Lower lobe of right lung (tissue), 2 donors: Measurements from ENCODE around the gene SANBR. TPM values are rescaled to one million over a fixed set of nuclear protein-coding genes. Genes with fewer than 3 reads are reported as not detected.

Source experiments
- ATAC-seq, 2 donors: fragments of 200-7000 bp; cut with Tn5 transposase; one replicate each; pipeline ENCODE4 v1.9.1; 2020 to 2022; ENCODE audit warnings: mild to moderate bottlenecking in 2 of 2, moderate library complexity in 2 of 2
- DNase-seq: peaks from one replicate; pipeline ENCODE4 v3.0.0-alpha.2; 2020
- H3K27ac ChIP-seq: fragments of 200-600 bp; one replicate; pipeline ENCODE4 v1.8.0; 2022
- H3K27me3 ChIP-seq: fragments of 200-600 bp; one replicate; pipeline ENCODE4 v1.8.0; 2022; ENCODE audit warnings: low read depth
- H3K36me3 ChIP-seq: fragments of 200-600 bp; one replicate; pipeline ENCODE4 v1.8.0; 2022; ENCODE audit warnings: mild to moderate bottlenecking
- H3K4me1 ChIP-seq: fragments of 200-600 bp; one replicate; pipeline ENCODE4 v1.8.0; 2022
- H3K4me3 ChIP-seq: fragments of 200-600 bp; one replicate; pipeline ENCODE4 v1.8.0; 2022; ENCODE audit warnings: mild to moderate bottlenecking
- H3K9me3 ChIP-seq: fragments of 200-600 bp; one replicate; pipeline ENCODE4 v1.8.0; 2022
- CTCF ChIP-seq: fragments of 200-600 bp; IDR thresholded peaks from one replicate; pipeline ENCODE4 v1.8.0; 2022; ENCODE audit warnings: antibody characterized with exemption, mild to moderate bottlenecking
- intact Hi-C: fragments of 100-400 bp; cut with DNase I; formaldehyde crosslinking; loops from one replicate; pipeline ENCODE4 v1.11.0; 2022
- total RNA-seq: library from RNA; stranded (reverse); fragmentation: NEBNext Ultra II Directional; extraction: Animal tissue kit (Norgen Biotek cat#: 25700); gene quantifications from one replicate; pipeline ENCODE4 v1.2.1, GENCODE V29; 2021
- donor health status: DM: no; HTN: yes; CAD: no; lungs with severe emphysema.

SANBR gene
- total RNA-seq, 1 donor from 2014 or later: 13.8 TPM

DNA sequence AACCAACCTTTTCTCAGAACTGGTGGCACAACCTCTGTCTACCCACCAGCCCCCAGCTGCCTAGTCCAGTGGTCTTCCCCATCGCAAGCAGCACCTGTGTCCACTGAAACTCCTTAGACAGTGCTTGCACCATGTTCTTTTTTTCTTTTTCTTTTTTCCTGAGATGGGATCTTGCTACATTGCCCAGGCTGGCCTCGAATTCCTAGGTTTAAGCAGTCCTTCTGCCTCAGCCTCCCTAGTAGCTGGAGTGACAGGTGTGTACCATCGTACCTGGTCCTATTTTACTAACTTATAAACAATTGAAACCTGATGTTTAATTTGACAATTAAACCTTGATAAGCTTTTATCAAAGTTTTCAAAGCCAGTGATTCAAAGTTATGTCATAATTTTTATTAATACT, 30.8 kb downstream of the SANBR start:
- TF ChIP-seq CTCF: no peak
- Histone ChIP-seq H3K27ac (no peak overlapping the region), H3K4me3 (no peak overlapping the region), H3K9me3 (no peaks in the 10 kb centered on the region), H3K27me3 (no peaks in the 10 kb centered on the region), H3K4me1 (no peaks in the 10 kb centered on the region), H3K36me3 (peaks cover under 1% of the 10 kb centered on the region)
- DNase-seq (no peak), ATAC-seq (no peak)
- intact Hi-C loops: no loop called here

DNA sequence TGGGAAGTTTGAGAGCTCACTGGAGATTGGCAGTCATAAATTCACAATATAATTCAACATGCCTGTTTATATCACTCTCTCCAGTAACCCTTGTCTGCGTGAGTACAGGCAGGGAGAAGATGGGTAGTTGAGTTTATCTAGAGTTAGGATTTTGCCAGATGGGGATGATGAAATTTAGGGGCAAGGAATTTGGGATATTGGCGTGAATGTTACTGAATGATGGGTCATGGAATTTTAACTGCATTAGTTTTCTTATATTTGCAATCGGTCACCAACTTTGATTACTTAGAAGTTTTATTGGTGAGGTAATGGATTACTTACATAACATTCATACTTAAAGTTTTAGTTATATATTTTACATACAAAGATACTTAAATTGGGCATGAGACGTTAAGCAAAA, 35.1 kb downstream of the SANBR start:
- no peaks in the 10 kb centered on the region for H3K9me3 ChIP-seq
- ATAC-seq (no peak), DNase-seq (no peak)
- no peaks in the 10 kb centered on the region for H3K4me1 ChIP-seq
- H3K27ac ChIP-seq: no peak overlapping the region
- H3K4me3 ChIP-seq: no peak overlapping the region
- intact Hi-C loops: no loop called here
- peaks cover 8% of the 10 kb centered on the region for H3K36me3 ChIP-seq
- no peak for TF ChIP-seq CTCF
- no peaks in the 10 kb centered on the region for H3K27me3 ChIP-seq

DNA sequence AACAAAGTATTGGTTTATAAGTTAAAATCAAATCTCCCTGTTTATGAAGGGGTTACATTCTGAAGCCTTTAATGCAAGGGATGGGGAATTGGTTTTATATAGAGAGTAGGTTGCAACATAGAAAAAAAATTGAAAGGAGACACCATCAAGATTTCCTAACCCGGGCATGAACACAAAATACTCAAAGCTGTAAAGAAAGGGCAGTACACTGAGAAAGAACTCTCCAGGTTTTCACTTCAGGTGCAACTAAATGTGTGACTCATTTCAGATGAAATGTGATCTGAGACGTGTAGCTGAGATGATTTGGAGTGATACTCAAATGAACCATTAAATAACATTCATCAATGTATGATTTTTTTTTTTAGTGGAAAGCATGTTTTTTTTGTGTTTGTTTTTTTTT, 43.6 kb downstream of the SANBR start:
- ATAC-seq: no peak
- no peak for DNase-seq
- no peak for TF ChIP-seq CTCF
- Histone ChIP-seq H3K4me3 (no peak overlapping the region), H3K27me3 (no peaks in the 10 kb centered on the region), H3K4me1 (no peaks in the 10 kb centered on the region), H3K9me3 (no peaks in the 10 kb centered on the region), H3K27ac (no peak overlapping the region), H3K36me3 (peaks cover 30% of the 10 kb centered on the region)
- intact Hi-C loops: no loop called here

- H3K4me1 ChIP-seq: no peaks in the 10 kb centered on the region
- H3K27ac ChIP-seq: no peak overlapping the region
- ATAC-seq (no peak), DNase-seq (no peak)
- H3K27me3 ChIP-seq: no peaks in the 10 kb centered on the region
- H3K4me3 ChIP-seq: no peak overlapping the region
- no peak for TF ChIP-seq CTCF
- H3K9me3 ChIP-seq: no peaks in the 10 kb centered on the region
- intact Hi-C loops: no loop called here
- H3K36me3 ChIP-seq: peaks cover 30% of the 10 kb centered on the region
Measured at GRCh38 chr2:61111708-61112107, 46.0 kb downstream of the SANBR start.

GRCh38 chr2:61114147-61114546, 48.5 kb downstream of the SANBR start:
- H3K36me3 ChIP-seq: peaks cover 31% of the 10 kb centered on the region
- TF ChIP-seq CTCF: no peak

More at GRCh38 chr2:61114147-61114546, 48.5 kb downstream of the SANBR start:
- H3K4me1 ChIP-seq: no peaks in the 10 kb centered on the region
- no peaks in the 10 kb centered on the region for H3K27me3 ChIP-seq
- intact Hi-C loops: no loop called here
- H3K27ac ChIP-seq: no peak overlapping the region
- ATAC-seq (no peak), DNase-seq (no peak)
- no peaks in the 10 kb centered on the region for H3K9me3 ChIP-seq
- no peak overlapping the region for H3K4me3 ChIP-seq

Other genes starting within 250 kb of the SANBR start
- gene REL, start 184.3 kb upstream of the SANBR start, total RNA-seq: 33.6 TPM
- 25.8 TPM for gene PEX13, start 48.2 kb upstream of the SANBR start, total RNA-seq
- gene PUS10, start 47.6 kb upstream of the SANBR start, total RNA-seq: 8.5 TPM
- 17.4 TPM for gene C2orf74, start 96.3 kb downstream of the SANBR start, total RNA-seq